Right kidney (tissue), 1 donor: ENCODE measurements around the gene DNAL1.

Source experiments
- DNase-seq: peaks from one replicate; pipeline ENCODE4 v3.0.0-alpha.2; 2016

Gene DNAL1

DNA sequence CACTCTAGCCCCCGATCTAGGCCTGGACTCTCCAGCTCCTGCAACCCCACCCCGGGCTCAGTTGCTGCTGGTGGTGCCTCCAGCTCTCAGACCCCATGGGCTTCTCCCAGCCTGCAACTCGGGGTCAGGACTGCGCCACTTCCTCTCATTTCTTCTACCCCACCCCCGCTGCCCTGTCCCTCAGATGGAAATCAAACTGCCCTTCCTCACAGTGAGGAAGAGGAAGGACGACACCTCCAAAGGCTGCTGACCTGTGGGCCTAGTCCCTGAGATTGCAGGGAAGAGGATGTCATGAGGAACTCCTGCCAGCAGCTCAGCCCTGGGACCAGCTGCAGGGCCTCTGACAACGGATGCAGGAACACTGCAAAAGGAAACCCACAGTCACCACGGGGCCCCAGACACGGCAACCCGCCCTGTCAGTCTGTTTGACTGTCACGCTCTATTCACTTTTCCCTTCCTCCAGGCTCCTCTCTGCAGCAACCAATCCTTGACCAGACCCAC lies 98.7 kb downstream of the DNAL1 start:
- peak; percentile 32 for DNase-seq

DNA sequence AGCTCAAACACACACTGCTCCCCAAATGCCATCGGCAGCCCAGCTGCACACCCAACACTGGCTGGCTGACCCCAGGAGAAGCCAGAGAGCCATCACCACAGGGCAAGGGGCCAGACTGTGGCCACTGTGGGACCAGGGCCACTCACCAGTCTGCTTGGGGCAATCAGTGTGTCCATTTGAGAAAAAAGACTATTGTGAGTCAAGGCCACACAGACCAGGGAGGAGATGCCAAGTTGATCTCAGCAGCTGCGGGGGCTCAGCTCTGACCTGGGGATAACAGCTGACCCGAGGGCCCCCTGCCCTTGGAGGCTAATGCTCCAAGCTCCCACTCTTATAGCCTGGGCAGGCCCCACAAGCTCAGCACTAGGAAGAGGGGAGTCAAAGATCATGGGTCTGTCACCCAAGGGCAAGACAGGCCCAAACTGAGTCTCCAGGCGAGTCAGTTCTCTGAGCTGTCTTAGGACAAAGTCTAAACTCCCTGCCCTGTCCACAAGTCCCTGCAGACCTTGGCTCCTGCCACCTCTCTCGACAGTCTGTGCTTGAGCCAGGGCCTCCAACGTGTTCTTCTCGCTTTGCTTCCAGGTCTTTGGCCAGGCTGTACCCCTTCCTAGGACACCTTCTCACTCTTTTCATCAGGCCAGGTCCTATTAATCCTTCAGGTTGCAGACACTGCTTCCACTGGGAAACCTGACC lies 99.5 kb downstream of the DNAL1 start:
- no peak for DNase-seq

DNA sequence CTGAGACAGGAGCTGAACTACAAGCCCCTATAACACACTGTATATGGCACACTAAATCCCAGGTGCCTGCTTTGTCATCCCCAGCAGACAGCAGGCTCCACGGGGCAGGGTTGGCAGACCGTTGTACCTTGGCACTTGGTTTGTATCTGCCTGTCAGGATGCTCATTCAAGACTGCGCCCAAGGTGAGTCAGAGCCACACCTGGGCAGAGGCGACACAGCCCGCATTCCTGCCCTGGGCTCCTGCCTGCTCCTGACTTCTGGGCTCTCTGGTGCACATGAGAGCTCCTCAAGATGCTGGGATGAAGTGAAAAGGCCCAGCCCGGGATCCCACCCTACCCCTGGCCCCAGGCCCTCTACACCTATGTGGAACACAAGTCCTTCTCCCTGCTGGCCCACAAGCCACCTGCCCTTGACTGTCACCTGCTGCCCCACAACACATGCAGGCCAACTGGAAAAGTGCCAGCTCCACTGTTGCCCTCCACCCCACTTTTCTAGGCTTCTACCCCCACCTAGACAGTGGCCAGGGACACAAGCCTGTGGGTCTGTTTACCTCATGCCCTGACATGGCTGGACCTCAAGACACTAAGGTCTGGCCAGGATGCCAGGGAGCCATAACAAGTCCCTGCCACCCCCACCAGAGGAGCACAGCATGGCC lies 100.2 kb downstream of the DNAL1 start:
- no peak for DNase-seq

DNA sequence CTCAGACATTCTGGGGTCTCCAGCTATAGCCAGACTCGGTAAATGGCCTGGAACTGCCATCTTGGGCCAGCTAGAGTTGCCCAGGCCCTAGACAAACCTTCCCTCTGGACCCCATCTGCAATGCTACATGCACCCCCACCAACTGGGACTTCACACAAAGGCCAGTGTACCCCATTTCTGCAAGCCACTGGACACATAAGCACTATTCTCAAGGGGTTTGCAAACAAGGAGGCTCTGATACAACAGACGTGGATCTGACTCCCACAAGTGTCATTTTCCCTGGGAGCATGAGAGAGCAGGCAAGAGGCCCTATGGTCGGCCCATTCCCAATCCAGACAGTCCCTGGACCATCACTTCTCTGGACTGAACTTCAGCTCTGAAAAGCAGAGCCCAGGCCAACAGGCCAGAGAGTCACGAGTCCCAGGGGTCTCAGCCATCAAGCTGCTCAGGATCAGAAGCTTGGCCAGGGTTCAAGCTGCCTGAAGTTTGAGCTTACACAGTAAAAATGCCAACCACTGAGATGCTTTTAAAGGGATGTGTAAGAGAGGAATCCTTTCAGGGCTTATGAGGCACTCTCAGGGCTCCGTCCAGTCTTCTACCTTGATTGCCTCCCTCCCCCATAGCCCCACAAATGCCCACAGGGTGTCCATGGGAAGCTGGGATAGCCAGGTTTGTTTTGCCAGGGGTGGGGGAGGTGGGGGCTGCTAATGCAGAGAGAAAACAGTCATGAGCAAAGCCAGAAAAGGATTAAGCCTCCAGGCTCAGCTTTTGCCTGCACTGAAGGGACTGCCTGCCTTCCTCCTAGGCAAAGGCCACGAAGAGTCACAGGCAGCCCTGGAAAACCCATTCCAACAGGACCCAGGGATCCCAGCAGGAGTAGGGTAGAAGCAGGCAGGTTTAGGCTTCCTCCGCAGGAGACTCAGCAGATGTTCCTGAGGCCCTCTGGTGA lies 101.1 kb downstream of the DNAL1 start:
- DNase-seq: no peak

DNA sequence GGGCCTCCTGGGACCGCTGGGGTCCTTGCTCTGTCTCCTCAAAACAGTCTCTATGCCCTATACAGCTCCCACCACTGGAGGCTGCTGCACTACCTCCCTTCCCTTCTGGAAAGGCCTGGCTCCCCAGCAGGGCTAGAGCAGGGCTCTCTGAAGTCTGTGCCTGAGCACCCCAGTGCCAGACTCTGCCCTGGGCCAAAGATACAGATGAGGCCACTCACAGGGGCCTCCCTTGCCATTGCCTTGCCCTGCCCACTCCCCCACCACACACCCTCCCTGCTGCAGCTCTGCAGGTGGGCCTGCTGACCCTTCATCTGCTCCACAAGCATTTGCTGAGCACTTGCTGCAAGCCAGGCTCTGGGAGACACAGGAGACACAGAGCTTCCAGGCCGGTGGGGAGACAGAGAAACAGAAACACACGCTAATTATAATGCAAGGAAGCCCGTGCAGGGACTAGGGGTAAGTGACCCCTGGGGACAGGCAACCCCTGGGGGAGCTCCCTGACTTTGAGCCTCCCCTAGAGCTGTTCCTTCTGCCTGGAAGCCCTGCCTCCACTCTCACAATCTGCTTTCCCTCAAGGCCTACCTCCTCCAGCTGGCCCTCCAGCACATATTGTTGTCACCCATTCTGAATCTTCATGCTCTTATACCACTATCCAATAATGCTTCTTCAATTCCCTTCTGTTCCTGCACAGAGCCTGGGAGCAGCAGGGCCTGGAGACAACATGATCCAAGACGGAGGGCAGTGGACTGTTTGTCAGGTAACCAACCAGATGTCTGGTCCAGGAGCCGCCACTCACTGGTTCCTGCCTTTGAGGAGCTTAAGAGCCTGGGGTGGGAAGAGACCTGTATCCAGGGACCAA lies 102.0 kb downstream of the DNAL1 start:
- DNase-seq: peak; percentile 33

DNA sequence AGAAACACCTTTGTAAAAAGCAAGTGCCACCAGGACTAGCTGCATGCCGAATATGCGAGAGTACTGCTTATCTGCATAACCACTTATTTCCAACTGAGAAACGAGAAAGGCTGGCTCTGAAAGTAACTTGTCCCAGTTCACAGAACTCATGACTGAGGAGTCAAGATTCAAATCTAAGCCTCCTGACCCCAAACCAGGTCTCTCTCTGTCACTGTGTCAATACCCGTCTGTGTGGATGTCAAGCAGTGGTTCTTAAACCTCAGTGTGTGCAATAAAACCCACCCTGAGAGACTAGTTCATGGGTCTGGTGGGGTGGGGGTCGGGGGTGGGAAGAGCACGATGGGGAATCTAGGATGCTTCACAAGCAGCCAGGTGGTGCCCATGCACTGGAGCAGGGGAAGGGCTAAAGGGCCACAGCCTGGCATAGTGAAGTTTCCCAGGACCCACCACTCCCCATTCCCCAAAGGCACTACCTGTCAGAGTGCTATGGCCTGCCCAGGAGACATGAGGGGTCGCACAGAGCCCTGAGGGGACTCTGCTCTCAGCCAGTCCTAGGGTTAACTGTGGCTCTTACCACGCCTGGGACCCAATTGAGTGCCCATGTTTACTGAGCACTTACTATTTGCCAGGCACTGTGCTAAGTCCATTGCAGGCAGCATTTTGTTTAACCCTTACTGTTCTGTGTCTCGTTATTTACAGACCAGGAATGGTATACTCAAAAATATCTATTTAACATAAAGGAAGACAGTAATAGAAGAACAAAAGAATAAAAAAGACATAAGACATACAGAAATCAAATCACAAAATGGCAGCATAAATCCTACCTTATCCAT lies 102.8 kb downstream of the DNAL1 start:
- no peak for DNase-seq

DNA sequence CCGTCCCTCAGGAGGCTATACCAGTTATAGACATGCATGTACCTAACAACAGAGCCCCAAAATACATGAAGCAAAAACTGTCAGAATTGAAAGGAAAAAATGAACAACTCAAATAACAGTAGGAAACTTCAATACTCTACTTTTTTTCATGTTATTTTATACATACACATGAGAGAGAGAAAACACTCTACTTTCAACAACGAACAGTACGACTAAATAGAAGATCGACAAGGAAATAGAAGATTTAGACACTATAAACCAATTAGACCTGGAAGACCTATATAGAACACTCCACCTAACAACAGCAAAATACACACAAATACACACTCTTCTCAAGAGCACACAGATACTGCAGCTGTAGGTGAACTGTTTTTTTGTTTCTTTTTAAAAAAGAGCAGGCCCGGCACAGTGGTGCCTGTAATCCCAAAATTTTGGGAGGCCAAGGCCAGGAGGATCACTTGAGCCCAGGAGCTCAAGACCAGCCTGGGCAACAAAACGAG lies 104.1 kb downstream of the DNAL1 start:
- no peak for DNase-seq

DNA sequence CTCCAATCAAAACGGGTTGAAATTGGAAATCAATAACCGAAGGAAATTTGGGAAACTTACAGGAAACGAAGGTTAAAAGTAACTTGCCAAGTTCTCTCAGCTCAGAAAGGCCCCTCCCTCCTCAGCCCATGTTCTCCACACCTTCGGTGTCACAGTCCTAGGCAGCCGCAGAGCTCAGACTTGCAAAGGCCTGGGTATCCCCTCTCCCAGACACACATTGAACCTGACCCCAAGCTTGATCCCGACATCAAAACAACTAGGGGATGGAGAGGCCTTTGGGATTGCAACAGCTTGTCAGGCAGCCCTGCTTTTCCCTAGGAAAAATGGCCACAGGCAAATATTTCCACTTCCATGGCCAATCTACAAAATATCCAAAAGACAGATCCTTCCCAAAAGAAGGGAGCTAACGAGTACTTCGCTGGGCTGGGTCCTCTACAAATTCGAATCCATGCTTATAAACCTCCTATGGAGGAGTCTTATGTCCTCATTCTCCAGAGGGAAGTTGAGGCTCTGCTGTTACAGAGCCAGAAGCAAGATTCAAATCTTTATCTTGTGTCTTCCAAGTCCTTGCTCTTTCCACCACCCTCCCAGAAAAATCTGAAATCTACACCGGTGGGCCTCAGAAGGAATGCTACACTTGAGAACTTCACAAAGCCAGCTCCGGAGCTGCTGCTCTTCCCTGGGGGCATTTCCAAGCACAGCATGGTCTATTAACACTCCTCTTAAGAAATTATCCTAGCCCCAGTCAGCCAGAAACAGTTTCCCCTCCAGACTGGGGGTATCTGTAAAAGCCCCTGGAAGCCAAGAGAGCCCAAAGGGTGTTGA lies 105.1 kb downstream of the DNAL1 start:
- no peak for DNase-seq

DNA sequence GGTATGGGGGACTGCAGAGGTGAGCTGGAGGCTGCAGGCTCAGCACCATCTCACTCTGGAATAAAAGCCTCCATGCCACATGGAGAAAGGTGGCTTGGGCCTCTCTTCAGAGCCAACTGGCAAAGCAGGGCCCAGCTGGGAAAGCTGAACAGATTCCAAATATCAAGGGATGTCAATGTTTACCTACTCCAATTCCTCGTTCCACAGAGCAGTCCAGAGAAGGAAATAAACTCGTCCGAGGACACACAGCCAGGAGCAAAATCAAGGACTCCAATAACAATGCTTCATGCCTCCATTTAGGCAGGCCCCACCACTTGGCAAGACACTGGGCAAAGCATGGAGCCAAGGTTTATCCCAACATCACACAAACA lies 105.7 kb downstream of the DNAL1 start:
- DNase-seq: no peak

DNA sequence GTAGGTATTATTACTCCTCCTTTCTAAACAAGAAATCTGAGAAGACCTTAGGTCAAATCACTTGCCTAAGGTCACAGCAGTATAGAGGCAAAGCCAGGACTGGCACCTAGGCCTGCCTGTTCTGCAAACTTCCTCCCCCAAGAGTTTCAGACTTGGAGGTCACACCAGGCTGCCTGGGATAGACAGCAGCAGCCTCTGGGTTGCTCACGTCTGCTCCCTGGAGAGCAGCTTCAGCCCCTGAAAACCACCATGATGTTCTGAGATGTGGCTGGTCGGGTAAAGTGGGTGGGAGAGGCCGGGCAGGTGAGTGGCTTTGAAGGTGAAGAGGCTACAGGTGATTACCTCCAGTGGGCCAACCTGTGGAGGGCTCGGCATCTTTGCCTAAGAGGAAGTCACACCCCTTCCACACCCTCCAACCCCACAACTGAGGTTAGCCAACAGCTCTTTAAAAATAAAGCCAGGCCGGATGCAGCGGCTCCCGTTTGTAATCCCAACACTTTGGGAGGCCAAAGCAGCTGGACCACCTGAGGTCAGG lies 106.4 kb downstream of the DNAL1 start:
- DNase-seq: no peak

DNA sequence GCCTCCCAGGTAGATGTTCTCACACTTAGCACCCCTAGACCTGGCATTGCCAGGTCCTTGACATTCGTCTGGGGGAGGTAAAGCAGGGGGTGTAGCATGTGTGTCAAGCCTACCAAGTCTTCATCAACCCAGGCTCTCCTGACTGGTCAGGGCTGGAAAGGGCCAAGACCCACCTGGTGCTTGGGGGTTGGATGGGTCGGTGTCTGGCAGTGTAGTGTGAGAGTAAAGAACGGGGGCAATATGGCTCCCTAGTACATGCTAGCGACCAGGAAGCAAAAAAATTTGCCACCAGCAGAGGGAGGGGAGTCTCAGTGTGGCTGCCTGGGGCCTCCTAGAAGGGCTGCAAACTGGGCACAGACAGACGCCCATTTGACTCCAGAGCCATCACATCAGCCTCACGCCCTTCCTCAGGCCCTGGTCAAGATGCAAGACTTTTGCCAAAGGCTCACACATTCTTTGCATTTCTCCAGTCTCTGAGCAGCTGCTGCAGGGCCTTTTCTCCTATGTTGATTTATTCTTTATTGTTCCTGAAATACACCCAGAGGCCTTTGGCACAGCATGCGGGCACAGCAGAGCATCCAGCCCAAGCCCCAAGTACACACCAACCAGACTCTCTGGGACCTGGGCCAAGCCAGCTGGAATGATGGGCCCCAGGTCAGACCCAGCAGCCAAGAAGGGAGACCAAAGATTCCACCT lies 107.7 kb downstream of the DNAL1 start:
- no peak for DNase-seq
